ENCODE results near the gene C20orf202. TPM values are rescaled to one million over a fixed set of nuclear protein-coding genes. Genes with fewer than 3 reads are reported as not detected.

C20orf202 gene
- total RNA-seq, 1 experiment from 2014 or later = not detected

DNA sequence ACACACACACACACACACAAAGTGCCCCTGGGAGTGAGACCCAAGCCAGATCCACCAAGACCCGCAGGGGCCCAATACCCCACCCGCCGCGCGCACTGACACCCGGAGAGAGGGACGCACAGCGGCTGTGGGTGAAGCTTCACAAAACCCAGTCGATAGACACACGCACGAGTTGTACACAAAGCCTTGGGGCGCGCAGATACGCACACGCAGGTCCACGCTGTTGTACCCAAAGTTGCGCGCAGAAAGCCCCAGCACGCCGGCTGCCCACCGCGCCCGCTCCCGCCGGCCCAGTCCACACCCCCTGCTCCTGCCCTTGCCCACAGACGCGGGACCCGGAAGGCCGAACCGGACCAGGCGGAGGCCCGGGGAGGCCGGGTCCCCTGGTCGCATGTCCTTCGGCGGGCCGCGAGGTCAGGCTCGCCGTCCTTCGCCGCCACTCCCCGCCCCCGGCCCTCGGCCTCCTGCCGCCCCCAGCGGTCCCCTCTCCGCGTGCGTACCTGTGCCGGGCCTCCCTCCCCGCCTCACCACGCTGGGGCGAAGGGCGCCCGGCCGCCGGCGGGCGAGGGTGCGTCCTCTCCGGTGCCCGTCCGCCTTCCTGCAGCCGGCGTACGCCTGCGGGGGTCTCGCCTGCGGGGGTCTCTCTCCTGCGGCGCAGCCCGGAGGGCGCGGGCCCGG is 18.5 kb upstream of the C20orf202 start, which contains the start of gene TMEM74B:
Gene TMEM74B, minus strand, starts transcription at position 344 of the 678 bp plus-strand sequence. CDS start 1,180 bp downstream, outside the sequence.
- DNase-seq (ENCODE audit: low read depth) = no peak

DNA sequence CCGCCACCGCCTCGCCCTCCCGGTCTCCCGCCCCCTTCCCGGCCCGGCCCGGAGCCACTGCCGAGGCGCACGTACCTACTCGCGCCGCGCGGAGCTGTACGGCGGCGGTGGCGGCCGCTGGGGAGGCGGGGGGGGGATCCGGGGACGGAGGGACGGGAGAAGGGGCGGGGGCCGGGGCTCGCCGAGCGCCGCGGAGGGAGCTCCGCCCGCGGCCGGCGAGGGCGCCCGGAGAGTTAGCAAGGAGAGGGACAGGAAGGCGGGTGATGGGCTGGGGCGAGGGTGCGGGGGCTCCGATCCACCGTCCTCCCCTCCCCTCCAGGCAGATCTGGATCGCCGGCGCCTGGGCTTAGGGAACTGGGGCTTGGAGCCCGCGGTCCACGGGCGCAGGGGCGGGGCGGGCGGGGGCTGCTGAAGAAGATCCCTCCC is 17.9 kb upstream of the C20orf202 start:
- DNase-seq (ENCODE audit: low read depth) = no peak

DNA sequence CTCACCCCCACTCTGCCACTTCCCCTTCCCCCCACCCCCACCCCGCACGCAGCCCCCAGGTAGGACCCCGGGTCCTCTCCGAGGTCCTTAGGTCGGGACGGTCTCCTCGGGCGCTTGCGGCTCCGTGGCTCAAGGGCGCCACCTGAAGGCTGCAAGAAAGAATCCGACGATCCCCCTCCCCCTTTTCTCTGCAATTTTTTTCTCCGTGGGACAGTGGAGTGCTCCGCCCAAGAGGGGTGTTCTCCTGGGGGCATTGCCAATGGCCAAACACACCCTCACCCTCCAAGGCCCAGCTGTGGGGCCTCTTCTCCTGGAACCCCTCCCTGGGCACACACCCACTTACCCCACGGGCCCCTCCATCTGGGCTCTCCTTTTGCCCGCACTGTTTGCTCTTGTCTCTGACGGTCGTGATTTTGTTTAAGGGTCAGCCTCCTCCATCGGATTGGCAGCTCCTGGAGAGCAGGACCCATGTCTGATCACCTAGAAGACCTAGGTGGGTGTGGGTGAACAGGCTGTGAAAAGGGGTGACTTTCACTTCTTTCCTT is 17.4 kb upstream of the C20orf202 start:
- DNase-seq (ENCODE audit: low read depth) = peak; percentile 40

DNA sequence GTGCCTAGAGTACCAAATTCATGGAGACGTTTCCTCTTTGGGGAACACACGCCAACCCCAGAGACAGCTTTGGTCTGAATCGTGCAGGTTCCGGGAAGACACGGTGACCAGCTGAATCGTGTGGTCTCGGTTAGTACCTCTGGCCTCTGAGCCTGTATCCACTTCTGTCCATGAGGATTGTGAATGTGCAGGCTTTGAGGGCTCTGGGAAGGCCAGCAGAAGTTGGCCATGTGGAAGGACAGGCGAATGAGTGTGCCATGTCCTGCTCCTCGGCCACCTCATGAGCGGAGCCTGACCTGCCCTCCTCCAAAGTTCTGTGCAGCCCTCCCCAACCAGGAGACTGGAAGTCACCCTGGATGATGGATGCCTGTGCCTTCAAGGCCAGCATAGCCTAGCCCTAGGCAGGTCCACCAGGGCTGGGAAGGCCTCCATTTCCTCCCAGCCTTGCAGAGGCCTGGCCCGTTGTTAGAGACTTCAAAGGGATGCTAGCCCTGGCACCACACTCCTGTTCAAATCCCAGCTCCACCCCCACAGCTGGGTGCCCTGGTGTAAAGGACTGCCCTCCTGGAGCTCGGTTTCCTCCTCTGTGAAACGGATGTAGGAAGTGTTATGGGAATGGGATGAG is 16.8 kb upstream of the C20orf202 start:
- DNase-seq (ENCODE audit: low read depth) = no peak

- DNase-seq (ENCODE audit: low read depth) = no peak
Measured at GRCh38 chr20:1187605-1188171, 15.6 kb upstream of the C20orf202 start.

GRCh38 chr20:1188347-1188746 is 14.9 kb upstream of the C20orf202 start:
- no peak for DNase-seq (ENCODE audit: low read depth)

GRCh38 chr20:1189827-1190226 is 13.4 kb upstream of the C20orf202 start:
- no peak for DNase-seq (ENCODE audit: low read depth)

DNA sequence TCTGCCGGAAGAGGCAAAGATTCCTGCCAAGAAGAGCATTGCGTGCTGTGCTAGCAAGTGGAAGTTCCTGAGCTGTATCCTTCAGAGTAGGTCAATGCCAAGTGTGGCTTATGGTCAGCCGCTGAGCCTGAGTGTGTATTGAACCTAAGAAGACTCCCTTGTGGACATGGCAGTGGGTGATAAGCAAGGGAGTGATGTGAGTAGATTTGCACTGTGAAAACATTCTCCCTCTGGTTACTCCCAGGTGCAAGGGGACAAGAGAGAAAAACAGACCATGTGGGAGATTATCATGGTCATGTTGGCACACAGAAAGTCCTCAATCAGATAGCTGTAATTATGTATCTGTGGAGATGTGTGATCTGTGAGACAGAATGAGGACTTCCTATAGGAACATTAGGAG is 12.4 kb upstream of the C20orf202 start:
- DNase-seq (ENCODE audit: low read depth) = no peak

DNA sequence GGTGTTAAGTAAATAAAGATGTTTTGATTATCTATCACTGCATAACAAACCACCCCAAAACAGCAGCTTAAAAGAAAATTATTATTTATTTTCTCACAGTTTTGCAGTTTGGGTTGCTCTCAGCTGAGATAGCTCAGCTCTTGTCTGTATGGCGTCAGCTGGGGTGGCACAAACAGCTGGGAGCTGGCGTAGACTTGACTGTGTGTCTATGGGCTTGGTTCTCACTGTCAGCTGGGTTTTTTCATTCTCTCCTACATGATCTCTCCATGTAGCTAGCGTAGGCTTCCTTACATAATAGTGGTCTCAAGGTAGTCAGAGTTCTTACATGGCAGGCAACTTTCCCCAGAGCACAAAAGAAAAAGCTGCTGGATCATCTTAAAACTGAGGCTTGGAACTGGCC is 12.0 kb upstream of the C20orf202 start:
- no peak for DNase-seq (ENCODE audit: low read depth)

- DNase-seq (ENCODE audit: low read depth) = no peak
Measured at GRCh38 chr20:1195226-1195625, 8.0 kb upstream of the C20orf202 start.

DNA sequence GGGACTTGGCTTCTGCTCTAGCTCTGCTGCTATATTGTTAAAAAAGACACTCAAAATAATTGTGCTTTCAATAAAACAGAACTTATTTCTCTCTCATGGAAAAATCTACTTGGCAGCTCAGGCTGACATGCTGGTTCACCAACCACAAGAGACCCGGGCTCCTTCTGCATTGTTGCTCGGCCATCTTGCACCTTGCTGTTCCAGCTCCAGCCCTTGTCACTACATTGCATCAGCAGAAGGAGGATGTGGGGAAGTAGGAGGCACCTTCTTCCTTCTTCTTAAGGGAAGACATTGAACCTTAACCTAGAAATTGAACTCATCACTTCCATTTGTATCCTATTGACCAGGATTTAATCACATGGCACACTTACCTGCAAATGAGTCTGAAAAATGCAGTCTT is 6.6 kb upstream of the C20orf202 start:
- DNase-seq (ENCODE audit: low read depth) = no peak

DNA sequence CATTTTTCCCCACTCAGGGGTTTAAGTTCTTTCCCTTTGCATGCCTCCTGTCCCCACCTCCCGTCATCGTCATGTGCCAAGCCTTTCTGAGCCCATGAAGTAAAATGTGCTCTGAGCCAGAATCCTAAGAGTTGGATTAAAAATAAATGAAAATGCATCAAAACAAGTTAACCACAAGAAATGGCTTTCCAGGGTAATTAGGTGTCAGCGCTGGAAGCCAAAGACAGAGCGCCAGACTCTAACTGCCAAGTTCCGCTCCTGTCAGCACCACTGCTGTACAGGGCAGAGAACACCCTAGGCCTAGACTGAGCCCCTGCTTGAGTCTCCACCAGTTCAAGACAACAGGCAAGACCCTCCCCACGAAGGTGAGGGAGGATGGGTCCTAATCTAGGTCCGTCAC is 5.5 kb upstream of the C20orf202 start:
- DNase-seq (ENCODE audit: low read depth) = no peak

DNA sequence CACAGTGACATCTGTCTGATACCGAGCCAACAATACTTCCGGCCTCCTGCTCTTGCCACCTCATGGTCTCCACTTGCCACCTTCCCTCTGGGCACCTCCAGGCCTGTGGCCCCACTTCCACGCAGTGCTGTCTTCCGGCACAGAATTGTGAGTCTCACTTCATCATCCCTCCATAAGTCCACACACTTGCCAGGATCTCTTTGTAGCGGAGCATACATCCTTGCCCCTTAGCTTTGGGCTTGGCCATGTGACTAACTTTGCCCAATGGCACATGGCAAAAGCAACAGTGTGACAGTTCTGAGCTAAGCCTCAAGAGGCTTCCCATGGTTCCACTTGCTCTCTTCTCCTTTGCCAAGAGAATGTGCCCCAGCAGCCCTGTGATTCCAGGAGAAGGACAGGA is 4.5 kb upstream of the C20orf202 start:
- DNase-seq (ENCODE audit: low read depth) = no peak

DNA sequence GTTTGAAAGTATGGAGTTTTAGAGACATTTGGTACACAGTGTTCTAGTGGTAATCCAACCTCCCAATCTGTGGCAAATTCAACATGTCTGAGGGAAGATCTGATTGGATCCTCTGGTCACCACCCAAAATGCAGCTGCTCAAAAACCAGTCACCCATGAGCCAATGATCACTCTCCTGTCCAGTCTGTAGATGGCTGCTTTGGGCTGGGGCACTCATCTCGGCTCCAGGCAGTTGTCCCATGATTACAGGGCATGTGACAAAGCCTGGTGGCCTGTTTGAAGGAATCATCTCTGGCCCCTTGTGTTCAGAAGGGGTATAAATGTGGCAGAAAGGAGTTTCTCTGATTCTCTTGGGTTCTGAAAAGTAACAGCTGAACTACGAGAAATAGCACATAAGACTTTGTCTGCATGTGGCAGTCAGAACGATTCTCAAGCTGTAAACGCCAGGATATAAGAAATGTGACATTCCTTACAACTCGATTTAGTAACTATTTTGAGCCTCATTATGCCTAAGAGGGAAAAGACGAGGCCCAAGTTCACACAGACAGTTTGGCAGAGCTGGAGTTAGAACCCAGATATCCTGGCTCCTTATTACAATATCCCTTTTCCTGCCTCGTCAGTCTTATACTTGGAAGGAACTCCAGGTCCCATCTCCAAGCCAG is 3.9 kb upstream of the C20orf202 start:
- DNase-seq (ENCODE audit: low read depth) = no peak

DNA sequence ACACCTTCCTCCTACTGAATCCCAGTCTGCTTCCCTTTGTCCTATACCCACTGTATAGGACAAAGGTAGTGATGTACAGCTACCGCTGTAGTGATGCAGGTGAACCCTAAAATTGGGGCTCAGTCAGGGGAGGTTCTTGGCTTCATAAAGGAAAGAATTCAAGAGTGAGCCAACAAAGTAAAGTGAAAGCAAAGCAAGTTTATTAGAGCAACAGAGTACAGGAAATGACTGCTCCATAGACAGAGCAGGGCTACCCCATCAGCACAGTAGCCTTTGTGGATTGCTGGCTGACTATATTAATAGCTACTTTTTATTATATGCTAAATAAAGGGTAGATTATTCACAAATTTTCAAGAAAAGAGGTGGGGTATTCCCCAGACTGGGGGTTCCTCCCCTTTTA is 3.3 kb upstream of the C20orf202 start:
- no peak for DNase-seq (ENCODE audit: low read depth)

- DNase-seq (ENCODE audit: low read depth) = no peak
Measured at GRCh38 chr20:1203630-1204029, 376 bp downstream of the C20orf202 start.

GRCh38 chr20:1204113-1204512 is 859 bp downstream of the C20orf202 start:
- DNase-seq (ENCODE audit: low read depth) = no peak

GRCh38 chr20:1204576-1204975 is 1.3 kb downstream of the C20orf202 start:
- DNase-seq (ENCODE audit: low read depth) = no peak

GRCh38 chr20:1205802-1206201 is 2.5 kb downstream of the C20orf202 start:
- DNase-seq (ENCODE audit: low read depth) = no peak

GRCh38 chr20:1206366-1207148 is 3.3 kb downstream of the C20orf202 start:
- peak; percentile 25 for DNase-seq (ENCODE audit: low read depth)

DNA sequence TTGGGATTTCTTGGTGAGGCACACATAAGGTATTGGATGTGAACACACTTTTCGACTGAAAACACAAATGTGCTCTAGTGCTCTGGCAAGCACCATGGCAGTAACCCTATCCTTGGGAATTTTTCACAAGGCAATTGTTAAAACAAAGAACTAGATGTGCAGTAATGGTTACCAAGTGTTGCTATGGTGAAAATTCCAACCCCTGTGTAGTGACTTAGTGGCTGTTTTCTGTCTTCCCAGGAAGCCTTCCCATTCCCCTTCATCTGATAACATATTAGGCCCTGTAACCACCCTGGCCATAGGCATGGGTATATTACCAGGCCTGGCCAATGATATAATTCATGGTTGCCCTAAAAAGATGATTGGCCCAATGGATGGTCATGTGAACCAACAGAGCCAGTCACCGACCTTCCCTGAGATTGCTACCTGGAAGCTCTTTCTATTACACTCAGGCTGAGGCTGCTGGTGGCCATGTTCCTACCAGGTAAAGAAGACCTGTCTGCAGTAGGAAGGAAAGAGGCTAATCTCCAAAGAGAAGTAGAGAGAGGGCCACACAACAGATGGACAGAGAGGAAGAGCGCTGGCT is 4.1 kb downstream of the C20orf202 start:
- no peak for DNase-seq (ENCODE audit: low read depth)

Measured in RPMI7951 (cell line).